ENCODE measurements around the gene ROCK2.

Gene ROCK2

DNA sequence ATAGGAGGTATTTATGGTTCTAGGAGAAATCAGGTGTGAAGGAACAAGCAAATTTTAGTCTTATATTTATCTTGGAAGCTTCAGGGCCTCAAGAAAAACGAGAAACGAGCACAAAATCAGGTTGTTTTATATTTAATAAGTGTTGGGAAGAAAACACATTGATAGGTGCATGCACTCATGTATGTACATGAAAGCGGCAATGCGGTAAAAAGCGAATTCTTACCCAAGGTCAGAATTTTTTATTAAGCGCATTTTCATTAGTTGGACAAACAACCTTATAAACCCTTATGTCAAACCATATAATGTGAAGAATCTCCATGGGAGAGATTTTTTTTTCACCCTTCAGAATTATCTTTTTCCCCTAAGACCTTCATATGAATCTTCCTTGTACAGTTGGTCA, 163.8 kb downstream of the ROCK2 start:
- TF ChIP-seq POLR2AphosphoS5 (IDR thresholded peaks at IDR 0.05; ENCODE audit: low read depth, low read length) (no peak), TAF1 (IDR thresholded peaks at IDR 0.05; ENCODE audit: borderline replicate concordance, insufficient read depth, low read length) (no peak), SIN3A (IDR thresholded peaks at IDR 0.05; ENCODE audit: borderline replicate concordance, insufficient read depth, low read length) (no peak), FOXP2 (optimal IDR thresholded peaks at IDR 0.05; ENCODE audit: borderline replicate concordance, extremely low read depth, extremely low read length, insufficient read depth) (no peak), REST (IDR thresholded peaks at IDR 0.05; ENCODE audit: insufficient read depth in 1 of 2, low read depth in 2 of 2, low read length in 2 of 2) (no peak)

DNA sequence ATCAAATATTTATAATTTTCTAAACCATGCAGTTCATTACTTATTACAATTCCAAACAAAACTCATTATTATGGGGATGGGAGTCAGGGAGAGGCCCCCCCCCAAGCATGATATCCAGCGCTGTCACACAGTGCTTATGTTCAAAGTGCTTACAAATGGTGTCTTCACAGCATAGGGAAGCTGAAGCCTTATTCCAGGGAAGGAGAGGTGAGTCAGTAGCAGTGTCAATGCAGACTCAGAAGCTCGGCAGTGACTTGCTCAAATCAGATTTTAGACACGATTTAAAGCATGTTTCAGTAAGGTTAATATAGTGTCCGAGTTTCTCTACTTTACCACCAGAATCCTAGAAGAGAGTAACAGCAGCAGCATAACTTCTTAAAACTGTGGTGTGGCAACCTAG, 164.5 kb downstream of the ROCK2 start:
- TF ChIP-seq SIN3A (IDR thresholded peaks at IDR 0.05; ENCODE audit: borderline replicate concordance, insufficient read depth, low read length) (no peak), POLR2AphosphoS5 (IDR thresholded peaks at IDR 0.05; ENCODE audit: low read depth, low read length) (no peak), FOXP2 (optimal IDR thresholded peaks at IDR 0.05; ENCODE audit: borderline replicate concordance, extremely low read depth, extremely low read length, insufficient read depth) (no peak), TAF1 (IDR thresholded peaks at IDR 0.05; ENCODE audit: borderline replicate concordance, insufficient read depth, low read length) (no peak), REST (IDR thresholded peaks at IDR 0.05; ENCODE audit: insufficient read depth in 1 of 2, low read depth in 2 of 2, low read length in 2 of 2) (no peak)

DNA sequence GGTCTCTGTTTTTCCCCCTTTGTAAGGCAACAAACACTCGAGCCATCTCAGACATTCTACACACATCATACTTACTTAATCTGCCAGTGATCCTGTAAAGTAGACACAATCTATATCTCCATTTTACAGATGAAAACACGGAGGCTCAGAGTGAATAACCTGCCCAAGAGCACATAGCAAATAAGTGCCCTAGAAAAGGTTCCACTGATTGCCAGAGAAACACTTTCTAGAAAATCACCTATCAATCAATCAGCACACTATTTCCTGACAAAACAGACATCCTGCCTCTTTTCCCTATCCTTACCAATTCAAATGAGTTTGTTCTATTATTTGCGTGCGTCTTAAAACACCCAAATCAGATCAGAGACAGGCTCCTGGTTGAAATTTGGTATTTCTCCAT, 165.2 kb downstream of the ROCK2 start:
- TF ChIP-seq REST (IDR thresholded peaks at IDR 0.05; ENCODE audit: insufficient read depth in 1 of 2, low read depth in 2 of 2, low read length in 2 of 2) = no peak
- TF ChIP-seq TAF1 (IDR thresholded peaks at IDR 0.05; ENCODE audit: borderline replicate concordance, insufficient read depth, low read length) = no peak

DNA sequence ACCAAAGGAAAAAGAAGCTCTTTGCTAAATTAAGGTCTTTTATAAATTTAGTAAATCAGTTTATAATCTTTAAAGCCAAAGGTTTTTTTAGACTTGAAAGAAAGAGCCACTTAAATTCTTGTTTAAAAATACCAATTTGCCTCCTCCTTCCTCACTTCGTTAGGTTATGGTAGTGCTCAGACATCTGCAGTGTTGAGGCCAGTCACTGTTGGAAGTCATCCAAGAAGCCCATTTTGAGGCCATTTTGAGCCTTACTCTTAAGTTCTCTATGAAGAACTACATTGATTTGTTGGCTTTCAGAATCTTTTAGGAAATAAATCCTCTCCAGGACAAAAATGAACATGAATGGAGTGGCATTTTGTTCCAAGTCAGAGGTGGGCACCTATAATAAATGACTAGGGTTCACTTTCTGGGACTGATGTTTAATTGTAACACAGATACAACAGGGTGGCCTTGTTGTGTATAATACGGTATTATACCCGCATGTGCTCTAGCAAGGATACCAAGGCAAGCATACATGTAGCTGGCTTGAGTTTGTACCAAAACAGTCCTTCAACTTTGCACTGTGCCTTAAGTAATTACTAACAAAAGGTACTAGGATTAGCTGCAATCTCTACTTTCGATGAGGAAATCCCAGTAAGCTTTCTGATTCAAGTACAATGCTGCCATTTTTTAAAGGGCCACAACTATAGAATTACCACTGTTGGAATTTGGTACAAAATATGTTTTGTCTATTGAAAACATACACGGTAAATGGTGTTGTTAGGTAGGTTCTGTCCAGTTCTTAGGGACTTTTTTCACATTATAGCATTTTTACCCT, 166.4 kb downstream of the ROCK2 start:
- TF ChIP-seq TAF1 (IDR thresholded peaks at IDR 0.05; ENCODE audit: borderline replicate concordance, insufficient read depth, low read length) (no peak), REST (IDR thresholded peaks at IDR 0.05; ENCODE audit: insufficient read depth in 1 of 2, low read depth in 2 of 2, low read length in 2 of 2) (no peak), FOXP2 (optimal IDR thresholded peaks at IDR 0.05; ENCODE audit: borderline replicate concordance, extremely low read depth, extremely low read length, insufficient read depth) (no peak), POLR2AphosphoS5 (IDR thresholded peaks at IDR 0.05; ENCODE audit: low read depth, low read length) (no peak)

All from PFSK-1 (cell line).